H1 (cell line): ENCODE data around the gene EYA2. TPM values are rescaled to one million over a fixed set of nuclear protein-coding genes. Genes with fewer than 3 reads are reported as not detected.

Experiments used
- CTCF ChIA-PET: fragments of 300-600 bp; sonication (Branson Sonifier 250); formaldehyde crosslinking; loops from one replicate; lab custom pipeline; 2021; ENCODE audit not compliant: partially characterized antibody; lab: Charles Lee
- POLR2A ChIA-PET: fragments of 300-600 bp; sonication (Branson Sonifier 250); formaldehyde crosslinking; loops from one replicate; lab custom pipeline; 2021; ENCODE audit warnings: inconsistent platforms; ENCODE audit not compliant: partially characterized antibody; lab: Charles Lee
- DNase-seq, 2 experiments: peaks; one replicate each; pipeline versions ENCODE4 v3.0.0 to v3.0.0-alpha.2; 2010 to 2022; ENCODE audit warnings: low spot score in 2 of 2, low read depth in 1 of 2, mixed read lengths in 1 of 2
- FAIRE-seq: peaks from 2 replicates; lab custom pipeline; 2011; peaks lifted over from hg19 to GRCh38; lab: Jason Lieb, UNC
- H2AFZ ChIP-seq: 2 replicates; pipeline ENCODE4 v1.8.1; 2012; ENCODE audit warnings: low read length, inconsistent platforms
- H2AK5ac ChIP-seq: 2 replicates; pipeline ENCODE4 v1.6.1; 2013; ENCODE audit warnings: low read depth, low read length
- H2BK120ac ChIP-seq: replicated peaks from 2 replicates; pipeline ENCODE3; 2013; ENCODE audit warnings: low read depth, low read length, inconsistent platforms
- H2BK12ac ChIP-seq: 2 replicates; pipeline ENCODE4 v1.6.1; 2013; ENCODE audit warnings: low read depth, low read length
- H2BK15ac ChIP-seq: 2 replicates; pipeline ENCODE4 v1.6.1; 2013; ENCODE audit warnings: low read length
- H2BK20ac ChIP-seq: 2 replicates; pipeline ENCODE4 v1.6.1; 2013; ENCODE audit warnings: low read length
- H2BK5ac ChIP-seq: 2 replicates; pipeline ENCODE4 v1.6.1; 2013; ENCODE audit warnings: low read depth, low read length
- H3K14ac ChIP-seq: 2 replicates; pipeline ENCODE4 v1.6.1; 2013; ENCODE audit warnings: inconsistent platforms; ENCODE audit not compliant: insufficient read length
- H3K18ac ChIP-seq: 2 replicates; pipeline ENCODE4 v1.6.1; 2013; ENCODE audit warnings: low read length; ENCODE audit errors: extremely low read depth
- H3K23ac ChIP-seq: 2 replicates; pipeline ENCODE4 v1.6.1; 2013; ENCODE audit warnings: inconsistent platforms; ENCODE audit not compliant: insufficient read length
- H3K23me2 ChIP-seq: 2 replicates; pipeline ENCODE4 v1.6.1; 2013; ENCODE audit warnings: low read depth, low read length
- H3K27ac ChIP-seq: 2 replicates; pipeline ENCODE4 v1.6.1; 2011; ENCODE audit warnings: low read depth, low read length, inconsistent platforms
- H3K27me3 ChIP-seq, 4 experiments: replicated peaks in 1 of 4; 1 replicate in 1 of 4; 2 replicates in 3 of 4; pipeline versions ENCODE4 v1.6.1 to v1.8.1; 2011 to 2013; ENCODE audit warnings: low read length in 3 of 4, mild to moderate bottlenecking in 3 of 4, inconsistent platforms in 2 of 4, mixed read lengths in 2 of 4, moderate library complexity in 1 of 4; ENCODE audit not compliant: control insufficient read depth in 3 of 4, insufficient read depth in 3 of 4; ENCODE audit errors: extremely low read depth in 1 of 4
- H3K36me3 ChIP-seq, 4 experiments: 2 replicates each; pipeline versions ENCODE4 v1.6.1 to v1.8.1; 2011 to 2013; ENCODE audit warnings: mild to moderate bottlenecking in 4 of 4, low read length in 3 of 4, moderate library complexity in 2 of 4, control low read depth in 1 of 4, inconsistent platforms in 1 of 4; ENCODE audit not compliant: insufficient read depth in 4 of 4, control insufficient read depth in 2 of 4
- H3K4ac ChIP-seq: replicated peaks from 2 replicates; pipeline ENCODE3; 2013; ENCODE audit warnings: low read length, low read depth, mixed read lengths, inconsistent platforms; ENCODE audit not compliant: insufficient read length
- H3K4me1 ChIP-seq, 4 experiments: replicated peaks in 1 of 4; 1 replicate in 1 of 4; 2 replicates in 3 of 4; pipeline versions ENCODE4 v1.6.1 to v1.8.1; 2011 to 2013; ENCODE audit warnings: low read length in 3 of 4, inconsistent platforms in 2 of 4, mixed read lengths in 1 of 4; ENCODE audit not compliant: insufficient read depth in 4 of 4, control insufficient read depth in 3 of 4
- H3K4me2 ChIP-seq, 2 experiments: 2 replicates each; pipeline versions ENCODE4 v1.6.1 to v1.8.1; 2011 to 2013; ENCODE audit warnings: low read depth in 2 of 2, low read length in 2 of 2, control low read depth in 1 of 2, inconsistent platforms in 1 of 2, mild to moderate bottlenecking in 1 of 2; ENCODE audit not compliant: insufficient read depth in 1 of 2
- H3K4me3 ChIP-seq, 4 experiments: fragments of 200-600, 300-600 bp in 1 of 4; sonication (generic), shearing (Covaris generic), sonication (Bioruptor Twin) in 1 of 4; 2 replicates each; pipeline versions ENCODE4 v1.5.1 to v1.8.1; 2011 to 2016; ENCODE audit warnings: low read length in 4 of 4, low read depth in 3 of 4, control low read depth in 2 of 4, inconsistent platforms in 2 of 4, mild to moderate bottlenecking in 2 of 4, mixed read lengths in 1 of 4, moderate library complexity in 1 of 4; ENCODE audit not compliant: insufficient read depth in 2 of 4; ENCODE audit errors: extremely low read depth in 1 of 4
- H3K56ac ChIP-seq: replicated peaks from 2 replicates; pipeline ENCODE3; 2013; ENCODE audit warnings: low read depth, mild to moderate bottlenecking, mixed read lengths, low read length, inconsistent platforms; ENCODE audit not compliant: insufficient read length
- H3K79me1 ChIP-seq: 2 replicates; pipeline ENCODE4 v1.6.1; 2013; ENCODE audit warnings: low read depth, low read length, control low read depth
- H3K79me2 ChIP-seq, 2 experiments: 2 replicates each; pipeline versions ENCODE4 v1.6.1 to v1.8.1; 2012 to 2013; ENCODE audit warnings: low read length in 2 of 2, mild to moderate bottlenecking in 2 of 2, inconsistent platforms in 1 of 2; ENCODE audit not compliant: insufficient read depth in 2 of 2, control insufficient read depth in 1 of 2
- H3K9ac ChIP-seq, 4 experiments: replicated peaks in 1 of 4; 1 replicate in 1 of 4; 2 replicates in 3 of 4; pipeline versions ENCODE4 v1.6.1 to v1.8.1; 2011 to 2013; ENCODE audit warnings: low read depth in 3 of 4, low read length in 3 of 4, control low read depth in 2 of 4, mild to moderate bottlenecking in 2 of 4, moderate library complexity in 2 of 4, inconsistent platforms in 1 of 4; ENCODE audit errors: extremely low read depth in 1 of 4
- H3K9me3 ChIP-seq, 2 experiments: 2 replicates each; pipeline versions ENCODE4 v1.6.1 to v1.8.1; 2012 to 2013; ENCODE audit warnings: mild to moderate bottlenecking in 2 of 2, moderate library complexity in 2 of 2, control low read depth in 1 of 2, inconsistent platforms in 1 of 2, low read depth in 1 of 2, low read length in 1 of 2, mixed read lengths in 1 of 2; ENCODE audit not compliant: insufficient read depth in 2 of 2
- H4K20me1 ChIP-seq, 2 experiments: replicated peaks in 1 of 2; 2 replicates each; pipeline versions ENCODE3 to v1.8.1; 2011 to 2013; ENCODE audit warnings: inconsistent platforms in 2 of 2, low read length in 2 of 2, mild to moderate bottlenecking in 1 of 2; ENCODE audit not compliant: insufficient read depth in 2 of 2, control insufficient read depth in 1 of 2
- H4K5ac ChIP-seq: 2 replicates; pipeline ENCODE4 v1.6.1; 2013; ENCODE audit warnings: low read length, low read depth, mixed read lengths, inconsistent platforms; ENCODE audit not compliant: insufficient read length
- H4K8ac ChIP-seq: 2 replicates; pipeline ENCODE4 v1.8.0; 2013; ENCODE audit warnings: mild to moderate bottlenecking, moderate library complexity, low read length, inconsistent platforms; ENCODE audit not compliant: insufficient read depth; ENCODE audit errors: extremely low read depth
- H4K91ac ChIP-seq: replicated peaks from 2 replicates; pipeline ENCODE3; 2013; ENCODE audit warnings: low read length, mixed read lengths, inconsistent platforms; ENCODE audit not compliant: insufficient read length
- ASH2L ChIP-seq: fragments of 200-600, 300-600 bp; sonication (generic); IDR thresholded peaks from one replicate; pipeline ENCODE4 v1.7.1; 2017; ENCODE audit warnings: low read length
- CBX5 ChIP-seq: fragments of 300-800, 300-1000 bp; sonication (generic); IDR thresholded peaks from 2 replicates; pipeline ENCODE4 v1.7.1; 2016; ENCODE audit warnings: antibody characterized with exemption, low read length, low read depth
- CHD1 ChIP-seq: IDR thresholded peaks from 2 replicates; pipeline ENCODE4 v1.6.1; 2012; ENCODE audit warnings: low read depth, low read length, improper control_type of control experiment
- CTBP2 ChIP-seq: IDR thresholded peaks from 2 replicates; pipeline ENCODE4 v1.7.0; 2011; ENCODE audit warnings: borderline replicate concordance, mild to moderate bottlenecking, moderate library complexity, mixed read lengths, low read length; ENCODE audit not compliant: insufficient read depth, insufficient read length
- HDAC6 ChIP-seq: IDR thresholded peaks from one replicate; pipeline ENCODE4 v1.7.1; 2012; ENCODE audit warnings: low read depth, mild to moderate bottlenecking, inconsistent platforms, low read length, moderate library complexity
- KDM4A ChIP-seq: IDR thresholded peaks from one replicate; pipeline ENCODE4 v1.7.1; 2012; ENCODE audit warnings: low read depth, mild to moderate bottlenecking, moderate library complexity, low read length, inconsistent platforms; ENCODE audit not compliant: severe bottlenecking
- KDM5A ChIP-seq: fragments of 200-600 bp; IDR thresholded peaks from 2 replicates; pipeline ENCODE4 v1.7.1; 2012; ENCODE audit warnings: mild to moderate bottlenecking, low read length, inconsistent platforms, mixed read lengths
- POU5F1 ChIP-seq: IDR thresholded peaks from 2 replicates; pipeline ENCODE4 v1.6.1; 2011; ENCODE audit warnings: low read depth, mild to moderate bottlenecking, low read length, moderate library complexity
- RFX5 ChIP-seq: IDR thresholded peaks from 2 replicates; pipeline ENCODE4 v1.6.1; 2011; ENCODE audit warnings: low read depth, low read length, improper control_type of control experiment, borderline replicate concordance
- SIRT6 ChIP-seq: IDR thresholded peaks from one replicate; pipeline ENCODE4 v1.7.1; 2012; ENCODE audit warnings: low read length, inconsistent platforms
- SP1 ChIP-seq: IDR thresholded peaks from 2 replicates; pipeline ENCODE4 v1.6.1; 2011; ENCODE audit warnings: low read depth, low read length
- SUZ12 ChIP-seq: fragments of 200-600 bp; sonication (generic); IDR thresholded peaks from 2 replicates; pipeline ENCODE4 v1.6.1; 2012; ENCODE audit warnings: mild to moderate bottlenecking, inconsistent platforms, low read length, moderate library complexity, mixed read lengths
- TCF12 ChIP-seq: IDR thresholded peaks from 2 replicates; pipeline ENCODE4 v1.6.1; 2011; ENCODE audit warnings: low read depth, mild to moderate bottlenecking, low read length
- TEAD4 ChIP-seq: IDR thresholded peaks from 2 replicates; pipeline ENCODE4 v1.6.1; 2012; ENCODE audit warnings: low read depth, low read length, inconsistent platforms, mixed read lengths
- WGBS, 2 experiments: shearing (Covaris generic) in 1 of 2; methylation state at CpG; one replicate each; pipeline versions ENCODE4 v1.1.6 to v1.1.7; 2013 to 2015; ENCODE audit warnings: low lambda C conversion rate in 2 of 2, mixed read lengths in 2 of 2, inconsistent platforms in 1 of 2, low coverage in 1 of 2, missing lambda C conversion rate in 1 of 2; ENCODE audit not compliant: insufficient replicate concordance in 2 of 2, insufficient coverage in 1 of 2, insufficient read length in 1 of 2; ENCODE audit errors: extremely low coverage in 1 of 2, missing lambda C conversion rate in 1 of 2; 5-methylcytosine and 5-hydroxymethylcytosine counted together
- polyA plus RNA-seq, 7 experiments: library from polyadenylated mRNA; depleted of rRNA in 3 of 7; stranded (reverse) in 5 of 7; unstranded in 2 of 7; fragments of >200 nt in 5 of 7; fragments of 200-250 nt in 2 of 7; gene quantifications; 1 replicate in 5 of 7; 2 replicates in 1 of 7; 4 replicates in 1 of 7; pipeline versions ENCODE4 v1.2.1 to v1.2.3, GENCODE V29; 2011 to 2013; ENCODE audit warnings: missing spikeins in 2 of 7, mixed read lengths in 2 of 7
- total RNA-seq: library from RNA; stranded (reverse); fragmentation: NEBNext Ultra II Directional; extraction: Animal tissue kit (Norgen Biotek cat#: 25700); gene quantifications from 2 replicates; pipeline ENCODE4 v1.2.1, GENCODE V29; 2021

Gene EYA2
- total and polyA plus RNA-seq, 2 of the 8 experiments (the other 6 are each of a cell fraction or from before 2014, with no cell fraction given) = 1.6 to 1.7 TPM

DNA sequence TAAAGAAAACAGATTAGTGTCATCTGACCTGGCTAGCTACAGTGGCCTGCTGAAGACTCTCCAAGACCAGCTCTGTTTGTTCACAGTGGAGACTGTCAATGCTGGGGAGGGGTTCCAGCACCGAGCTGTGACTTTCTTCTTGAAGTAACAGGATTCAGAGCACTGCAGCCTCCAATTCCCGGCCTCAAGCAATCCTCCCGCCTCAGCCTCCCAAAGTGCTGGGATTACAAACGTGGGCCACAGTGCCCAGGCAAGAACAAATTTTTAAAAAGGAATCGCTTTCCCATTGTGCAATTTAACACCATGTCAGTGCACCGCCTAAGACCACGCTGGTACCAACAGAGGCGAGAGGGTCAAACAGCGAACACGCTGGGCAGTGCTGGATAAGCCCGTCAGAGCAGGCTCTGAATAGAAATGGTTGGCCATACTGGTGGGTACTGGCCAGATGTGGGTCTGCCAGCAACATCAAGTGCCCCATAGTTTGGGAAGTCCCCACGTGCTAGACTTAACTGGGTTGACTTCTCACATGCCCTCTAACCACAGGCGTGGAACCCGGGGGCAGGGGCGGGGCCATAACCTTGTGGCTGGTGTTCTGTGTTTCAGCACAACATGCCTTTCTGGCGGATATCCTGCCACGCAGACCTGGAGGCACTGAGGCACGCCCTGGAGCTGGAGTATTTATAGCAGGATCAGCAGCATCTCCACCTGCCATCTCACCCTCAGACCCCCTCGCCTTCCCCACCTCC lies 293.0 kb downstream of the EYA2 start:
- H2AFZ ChIP-seq = no peak overlapping the region
- no peaks in the 10 kb centered on the region for H3K36me3 ChIP-seq
- H3K4me1 ChIP-seq = peaks cover 0 to 2% (median 0%) of the 10 kb centered on the region in 4 experiments; a peak in 1 of 7 replicates
- no peak overlapping the region for H4K5ac ChIP-seq
- H2BK15ac ChIP-seq = no peak overlapping the region
- H3K14ac ChIP-seq = no peak overlapping the region
- no peaks in the 10 kb centered on the region for H3K79me1 ChIP-seq
- WGBS, 2 experiments = 78% methylated on average over 18 of the region's 19 CpGs; no CpG with 5 or more reads in 1 of the 2 experiments
- no peaks in the 10 kb centered on the region for H3K9me3 ChIP-seq
- FAIRE-seq = no peak
- H2BK12ac ChIP-seq = no peak overlapping the region
- ChIA-PET POLR2A (no interaction called here), CTCF (interaction anchor here (0.6 to 1.2 kb wide), 6 partner anchors 9 to 1781 kb away, joined by 3 to 7 read pairs (median 4); no protein-coding TSS in a partner anchor)
- no peak overlapping the region for H3K18ac ChIP-seq
- H2BK5ac ChIP-seq = no peak overlapping the region
- DNase-seq = no peak
- no peak overlapping the region for H3K23ac ChIP-seq
- H2BK20ac ChIP-seq = no peak overlapping the region
- peaks cover 0 to 2% of the 10 kb centered on the region in 2 experiments for H4K20me1 ChIP-seq
- H2BK120ac ChIP-seq = no peak overlapping the region
- no peak overlapping the region for H4K91ac ChIP-seq
- no peak overlapping the region for H3K4ac ChIP-seq
- H3K79me2 ChIP-seq = no peaks in the 10 kb centered on the region
- no peak overlapping the region for H3K4me2 ChIP-seq
- H4K8ac ChIP-seq = no peak overlapping the region; the same call in 1 of the 2 replicates
- no peak overlapping the region for H3K27ac ChIP-seq
- no peaks in the 10 kb centered on the region; a peak in 1 of 7 replicates for H3K27me3 ChIP-seq
- H3K4me3 ChIP-seq = no peak overlapping the region
- H3K56ac ChIP-seq = no peak overlapping the region
- H3K23me2 ChIP-seq = peaks cover 11% of the 10 kb centered on the region; the same call in 1 of the 2 replicates
- H2AK5ac ChIP-seq = no peak overlapping the region
- H3K9ac ChIP-seq = no peak overlapping the region
- TF ChIP-seq SUZ12 (no peak), KDM5A (no peak), TEAD4 (no peak), CHD1 (no peak), SIRT6 (no peak), HDAC6 (no peak), CBX5 (no peak), POU5F1 (no peak), CTBP2 (no peak), KDM4A (no peak), TCF12 (no peak), ASH2L (no peak), SP1 (no peak), RFX5 (no peak)
